ENCODE measurements around the gene HEY2. TPM values are rescaled to one million over a fixed set of nuclear protein-coding genes. Genes with fewer than 3 reads are reported as not detected.
A peak's percentile ranks its signal among the peaks of the same experiment; 100 is the strongest.

HEY2 gene
- total RNA-seq, 1 donor from 2014 or later: not detected

GRCh38 chr6:125729983-125730382 is 19.4 kb upstream of the HEY2 start:
- H3K4me3 Mint-ChIP-seq: no peak overlapping the region
- H3K4me1 Mint-ChIP-seq (ENCODE audit: low read depth): no peaks in the 10 kb centered on the region
- no peaks in the 10 kb centered on the region for H3K36me3 Mint-ChIP-seq (ENCODE audit: low read depth)
- no peak overlapping the region for H3K27ac Mint-ChIP-seq
- intact Hi-C loops (cut with micrococcal nuclease): no loop called here
- no peaks in the 10 kb centered on the region for H3K9me3 Mint-ChIP-seq
- no peak for DNase-seq (ENCODE audit: low spot score)
- peaks cover 51% of the 10 kb centered on the region for H3K27me3 Mint-ChIP-seq (ENCODE audit: insufficient read depth)

DNA sequence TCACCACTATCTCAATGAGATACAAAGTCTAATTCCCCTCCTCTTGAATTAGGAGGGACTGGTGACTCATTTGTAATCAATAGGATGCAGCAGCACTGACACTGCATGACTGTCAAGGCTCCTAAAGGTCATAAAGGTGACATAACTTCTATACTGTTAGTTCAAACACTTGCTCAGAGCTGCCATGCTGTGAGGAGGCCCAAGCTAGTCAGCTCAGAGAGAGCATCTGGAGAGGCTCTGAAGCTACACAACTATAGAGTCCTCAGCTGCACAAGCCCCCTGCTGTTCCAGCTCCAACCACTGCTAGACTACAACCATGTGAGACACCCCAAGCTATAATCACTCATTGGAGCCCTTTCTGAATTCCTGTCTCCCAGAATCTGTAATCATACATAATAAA is 17.0 kb upstream of the HEY2 start:
- intact Hi-C loops (cut with micrococcal nuclease): no loop called here
- Mint-ChIP-seq H3K27ac (no peak overlapping the region), H3K4me1 (ENCODE audit: low read depth) (no peaks in the 10 kb centered on the region), H3K9me3 (no peaks in the 10 kb centered on the region), H3K4me3 (no peak overlapping the region), H3K36me3 (ENCODE audit: low read depth) (no peaks in the 10 kb centered on the region), H3K27me3 (ENCODE audit: insufficient read depth) (peaks cover 48% of the 10 kb centered on the region)
- no peak for DNase-seq (ENCODE audit: low spot score)

GRCh38 chr6:125733516-125734300 is 15.7 kb upstream of the HEY2 start:
- no peaks in the 10 kb centered on the region for H3K4me1 Mint-ChIP-seq (ENCODE audit: low read depth)
- no peaks in the 10 kb centered on the region for H3K36me3 Mint-ChIP-seq (ENCODE audit: low read depth)
- no peak overlapping the region for H3K4me3 Mint-ChIP-seq
- no peak overlapping the region for H3K27ac Mint-ChIP-seq
- intact Hi-C loops (cut with micrococcal nuclease): no loop called here
- no peak for DNase-seq (ENCODE audit: low spot score)
- peaks cover 41% of the 10 kb centered on the region for H3K27me3 Mint-ChIP-seq (ENCODE audit: insufficient read depth)
- H3K9me3 Mint-ChIP-seq: no peaks in the 10 kb centered on the region

DNA sequence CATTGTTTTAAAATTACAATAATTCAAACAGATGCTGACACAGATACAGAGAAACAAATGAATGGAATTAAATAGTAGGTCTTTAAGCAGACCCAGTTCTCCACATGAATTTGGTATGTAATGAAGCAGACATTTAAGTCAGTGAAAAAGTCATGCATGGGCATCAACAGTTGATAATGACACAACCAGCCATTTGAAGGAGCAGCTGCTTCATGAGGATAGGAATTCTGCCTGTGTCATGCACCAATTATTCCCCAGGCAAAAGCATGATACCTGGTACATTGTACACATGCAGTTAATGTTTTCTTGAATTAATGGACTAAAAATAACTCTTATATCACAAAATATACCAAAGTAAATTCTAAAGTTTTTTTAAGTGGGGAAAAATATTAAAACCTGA is 11.2 kb upstream of the HEY2 start:
- Mint-ChIP-seq H3K4me3 (no peak overlapping the region), H3K27ac (no peak overlapping the region), H3K4me1 (ENCODE audit: low read depth) (no peaks in the 10 kb centered on the region), H3K9me3 (no peaks in the 10 kb centered on the region), H3K36me3 (ENCODE audit: low read depth) (no peaks in the 10 kb centered on the region), H3K27me3 (ENCODE audit: insufficient read depth) (peaks cover 43% of the 10 kb centered on the region)
- no peak for DNase-seq (ENCODE audit: low spot score)
- intact Hi-C loops (cut with micrococcal nuclease): no loop called here

- Mint-ChIP-seq H3K27me3 (ENCODE audit: insufficient read depth) (peaks cover 46% of the 10 kb centered on the region), H3K4me3 (no peak overlapping the region), H3K9me3 (no peaks in the 10 kb centered on the region), H3K4me1 (ENCODE audit: low read depth) (no peaks in the 10 kb centered on the region), H3K36me3 (ENCODE audit: low read depth) (no peaks in the 10 kb centered on the region), H3K27ac (no peak overlapping the region)
- intact Hi-C loops (cut with micrococcal nuclease): no loop called here
- DNase-seq (ENCODE audit: low spot score): no peak
These were observed 10.1 kb upstream of the HEY2 start for GRCh38 chr6:125739364-125739763.

DNA sequence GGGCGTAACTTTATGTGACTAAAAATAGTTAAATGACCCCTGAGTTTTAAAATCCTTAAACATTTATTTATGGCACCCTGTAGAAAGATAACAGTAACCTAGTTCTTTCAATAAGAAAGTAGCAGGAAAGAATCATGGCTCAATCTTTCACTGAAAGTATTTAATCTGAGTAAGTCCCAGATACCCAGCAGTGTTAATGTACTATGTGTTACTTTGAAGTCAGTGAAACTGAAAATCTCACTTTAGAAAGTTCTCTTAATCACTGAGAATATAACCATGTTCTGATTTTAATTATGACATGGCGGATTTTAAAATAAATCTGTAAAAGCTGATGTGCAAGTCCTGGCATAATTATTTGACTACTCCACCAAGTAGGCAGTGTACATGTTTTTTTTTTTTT is 8.1 kb upstream of the HEY2 start:
- Mint-ChIP-seq H3K27me3 (ENCODE audit: insufficient read depth) (peaks cover 54% of the 10 kb centered on the region), H3K27ac (no peak overlapping the region), H3K9me3 (no peaks in the 10 kb centered on the region), H3K36me3 (ENCODE audit: low read depth) (no peaks in the 10 kb centered on the region), H3K4me1 (ENCODE audit: low read depth) (peaks cover 9% of the 10 kb centered on the region), H3K4me3 (no peak overlapping the region)
- intact Hi-C loops (cut with micrococcal nuclease): no loop called here
- DNase-seq (ENCODE audit: low spot score): no peak

DNA sequence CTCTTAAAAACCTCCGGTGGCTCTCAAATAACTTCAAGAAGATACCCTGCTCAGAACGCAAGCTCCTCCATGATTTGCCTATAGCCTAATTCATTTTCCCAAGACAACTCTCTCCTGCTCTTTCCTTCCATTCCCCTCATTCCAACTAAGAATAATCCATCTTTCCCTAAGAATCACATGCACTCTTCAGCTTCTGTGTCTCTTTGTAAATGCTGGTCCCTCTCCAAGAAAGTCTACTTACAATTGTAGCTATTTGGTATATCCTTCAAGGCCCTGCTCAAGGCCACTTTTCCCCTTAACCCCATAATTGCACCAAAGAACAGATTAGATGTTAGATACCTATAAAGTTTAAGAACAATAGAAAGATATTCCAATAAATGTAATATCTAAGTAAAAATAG is 7.4 kb upstream of the HEY2 start:
- intact Hi-C loops (cut with micrococcal nuclease): no loop called here
- Mint-ChIP-seq H3K27me3 (ENCODE audit: insufficient read depth) (peaks cover 58% of the 10 kb centered on the region), H3K4me3 (no peak overlapping the region)

DNA sequence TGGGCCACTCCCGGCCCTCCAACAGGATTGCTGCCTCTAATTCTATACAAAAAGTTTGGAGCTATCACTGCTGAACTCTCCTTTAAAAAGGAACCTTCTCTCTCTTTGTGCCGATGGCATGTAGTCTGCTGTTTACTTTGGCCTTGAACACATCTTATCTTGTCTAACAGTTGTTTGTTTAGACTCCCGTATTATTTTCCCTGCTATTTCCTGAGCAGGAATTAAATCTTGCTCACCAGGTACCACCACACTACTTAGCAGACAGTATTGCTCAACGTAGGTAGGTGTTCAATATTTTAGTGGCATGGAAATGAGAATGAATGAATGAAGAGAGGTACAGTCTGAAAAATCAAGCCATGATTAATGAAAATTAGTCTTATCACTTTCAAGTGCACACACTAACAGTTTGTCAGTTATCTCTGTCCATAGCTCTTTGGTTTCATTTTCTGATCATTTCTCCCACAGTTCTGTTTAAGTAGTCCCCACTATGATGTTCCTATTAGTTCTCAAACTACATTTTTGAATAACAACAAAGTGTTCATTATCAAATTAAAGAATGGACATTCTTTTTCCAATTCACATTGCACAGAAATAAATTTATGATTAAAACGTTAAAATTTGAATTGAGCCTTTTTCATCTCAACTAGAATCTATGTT is 6.8 kb upstream of the HEY2 start:
- Mint-ChIP-seq H3K27me3 (ENCODE audit: insufficient read depth) (peaks cover 60% of the 10 kb centered on the region), H3K27ac (no peak overlapping the region), H3K36me3 (ENCODE audit: low read depth) (no peaks in the 10 kb centered on the region), H3K4me1 (ENCODE audit: low read depth) (peaks cover 17% of the 10 kb centered on the region), H3K9me3 (no peaks in the 10 kb centered on the region), H3K4me3 (no peak overlapping the region)
- no peak for DNase-seq (ENCODE audit: low spot score)
- intact Hi-C loops (cut with micrococcal nuclease): no loop called here

More for the DNA sequence above, 7.4 kb upstream of the HEY2 start:
- no peaks in the 10 kb centered on the region for H3K36me3 Mint-ChIP-seq (ENCODE audit: low read depth)
- no peaks in the 10 kb centered on the region for H3K9me3 Mint-ChIP-seq
- no peak overlapping the region for H3K27ac Mint-ChIP-seq
- DNase-seq (ENCODE audit: low spot score): no peak
- H3K4me1 Mint-ChIP-seq (ENCODE audit: low read depth): peaks cover 16% of the 10 kb centered on the region

GRCh38 chr6:125743604-125744003 is 5.8 kb upstream of the HEY2 start:
- Mint-ChIP-seq H3K27ac (no peak overlapping the region), H3K4me1 (ENCODE audit: low read depth) (peaks cover 23% of the 10 kb centered on the region), H3K9me3 (no peaks in the 10 kb centered on the region), H3K4me3 (no peak overlapping the region), H3K36me3 (ENCODE audit: low read depth) (no peaks in the 10 kb centered on the region), H3K27me3 (ENCODE audit: insufficient read depth) (peaks cover 68% of the 10 kb centered on the region)
- no peak for DNase-seq (ENCODE audit: low spot score)
- intact Hi-C loops (cut with micrococcal nuclease): no loop called here

DNA sequence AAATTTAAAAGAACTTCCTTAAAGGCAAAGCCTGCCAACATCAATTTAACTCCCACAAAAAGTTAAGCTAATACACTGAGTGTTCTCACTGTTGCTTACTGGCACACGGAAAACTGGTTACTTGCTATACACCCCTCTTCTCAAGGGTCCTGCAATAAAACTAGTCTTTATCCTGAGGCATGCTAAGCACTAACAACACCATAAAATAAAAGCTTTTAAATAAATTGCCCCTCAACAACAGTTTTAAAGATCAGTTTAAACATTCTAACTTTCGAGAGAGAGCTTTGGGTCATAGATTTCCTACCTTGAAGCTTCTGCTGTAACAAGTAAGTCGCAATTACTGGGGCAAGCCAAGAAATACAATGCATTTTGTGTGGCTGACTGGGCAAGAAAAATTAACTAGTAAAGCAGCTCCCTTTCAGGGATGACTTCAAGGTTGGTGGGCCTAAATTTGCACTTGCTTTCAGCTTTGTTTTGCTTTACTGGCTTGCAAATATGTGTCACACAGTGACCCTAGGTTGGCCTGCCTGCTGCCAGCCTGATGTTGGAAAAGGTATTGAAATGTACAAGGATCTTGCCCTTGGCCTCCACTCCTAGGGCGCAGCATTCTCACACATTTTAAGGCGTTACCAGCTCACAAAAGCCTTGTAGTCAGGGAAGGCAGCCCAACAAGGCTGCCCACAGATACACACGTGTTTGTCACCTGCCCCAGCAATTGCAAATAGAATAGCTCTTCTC is 4.0 kb upstream of the HEY2 start:
- intact Hi-C loops (cut with micrococcal nuclease): loop anchor here (1.0 to 5.0 kb wide), 6 partner anchors 23 to 1372 kb away; partner anchors contain the start of genes HDDC2, RSPO3, TPD52L1 and TRMT11
- DNase-seq (ENCODE audit: low spot score): no peak
- H3K27me3 Mint-ChIP-seq (ENCODE audit: insufficient read depth): peaks cover 68% of the 10 kb centered on the region
- no peaks in the 10 kb centered on the region for H3K36me3 Mint-ChIP-seq (ENCODE audit: low read depth)
- no peak overlapping the region for H3K4me3 Mint-ChIP-seq
- peaks cover 35% of the 10 kb centered on the region for H3K4me1 Mint-ChIP-seq (ENCODE audit: low read depth)
- no peak overlapping the region for H3K27ac Mint-ChIP-seq
- no peaks in the 10 kb centered on the region for H3K9me3 Mint-ChIP-seq

DNA sequence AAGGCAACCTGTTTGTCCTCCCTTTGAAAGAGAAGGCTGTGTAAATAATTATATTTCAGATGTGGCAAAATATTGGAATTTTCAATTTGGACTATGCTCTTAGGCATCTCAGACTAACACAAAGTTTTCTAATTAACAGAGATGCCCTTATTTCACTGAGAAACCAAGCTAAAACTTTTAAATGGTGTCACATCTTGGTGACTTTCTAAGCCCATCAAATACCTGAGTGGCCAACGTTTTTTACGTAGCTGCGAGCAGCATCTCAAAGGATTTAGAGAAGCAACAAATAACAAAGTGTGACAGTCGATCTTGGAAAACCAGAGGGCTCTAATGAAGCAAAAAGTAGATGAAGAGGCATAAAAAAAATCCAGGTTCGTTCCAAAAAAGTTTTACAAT is 3.4 kb upstream of the HEY2 start:
- Mint-ChIP-seq H3K9me3 (no peaks in the 10 kb centered on the region), H3K27me3 (ENCODE audit: insufficient read depth) (peaks cover 68% of the 10 kb centered on the region), H3K27ac (no peak overlapping the region), H3K36me3 (ENCODE audit: low read depth) (no peaks in the 10 kb centered on the region), H3K4me3 (peak overlapping the region; percentile 77), H3K4me1 (ENCODE audit: low read depth) (peaks cover 41% of the 10 kb centered on the region)
- DNase-seq (ENCODE audit: low spot score): no peak
- intact Hi-C loops (cut with micrococcal nuclease): loop anchor here (1.0 to 5.0 kb wide), 6 partner anchors 23 to 1371 kb away; partner anchors contain the start of genes HDDC2, RSPO3, TPD52L1 and TRMT11

DNA sequence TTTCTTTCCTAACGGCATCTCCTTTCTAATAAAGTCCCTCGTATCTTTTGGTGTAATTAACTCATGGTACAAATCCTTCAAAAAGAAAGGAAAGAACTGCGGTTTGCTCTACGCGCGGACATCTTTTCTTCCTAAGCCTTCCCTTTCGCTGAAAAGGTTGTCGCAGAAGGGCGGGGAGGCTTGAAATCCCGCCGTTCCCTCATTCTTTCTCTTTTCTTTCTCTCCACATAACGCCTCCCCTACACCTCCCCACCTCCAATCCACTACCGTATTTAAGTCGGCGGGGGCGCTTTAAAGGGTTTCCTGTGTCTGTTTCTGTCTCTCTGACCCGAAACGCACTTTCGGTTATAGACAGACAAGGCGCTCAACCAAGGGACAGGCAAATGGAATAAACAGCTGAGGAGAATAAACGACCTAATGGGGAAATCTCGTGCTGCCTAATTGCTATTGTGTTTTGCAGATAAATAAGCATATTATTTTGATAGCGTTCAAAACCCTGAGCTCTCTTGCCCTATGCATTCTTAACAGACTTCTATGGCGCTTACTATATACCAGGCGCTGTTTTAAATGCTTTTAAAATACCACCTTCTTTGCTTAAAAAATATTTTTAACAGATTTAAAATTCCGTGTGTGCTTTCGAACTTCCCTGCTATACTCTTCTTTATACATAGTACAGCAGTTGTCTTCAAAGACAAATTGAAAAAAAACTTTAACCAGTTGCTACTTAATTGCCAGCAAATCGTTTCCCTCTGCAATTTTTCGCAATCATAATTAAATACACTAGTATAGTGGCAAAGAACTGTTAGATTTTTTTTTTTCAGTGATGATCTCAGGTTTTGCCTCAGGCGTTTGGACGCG is 2.5 kb upstream of the HEY2 start:
- peaks cover 71% of the 10 kb centered on the region for H3K27me3 Mint-ChIP-seq (ENCODE audit: insufficient read depth)
- intact Hi-C loops (cut with micrococcal nuclease): loop anchor here (1.0 to 5.0 kb wide), 6 partner anchors 22 to 1370 kb away; partner anchors contain the start of genes HDDC2, RSPO3, TPD52L1 and TRMT11
- H3K9me3 Mint-ChIP-seq: no peaks in the 10 kb centered on the region
- H3K4me3 Mint-ChIP-seq: peak overlapping the region; percentile 77
- peak; percentile 67 for DNase-seq (ENCODE audit: low spot score)
- no peak overlapping the region for H3K27ac Mint-ChIP-seq
- no peaks in the 10 kb centered on the region for H3K36me3 Mint-ChIP-seq (ENCODE audit: low read depth)
- peaks cover 45% of the 10 kb centered on the region for H3K4me1 Mint-ChIP-seq (ENCODE audit: low read depth)

All from activated T-helper 1 cell treated with anti-CD3 and anti-CD28 coated beads, Interleukin-12 subunit alpha, Interleukin-12 subunit beta, Interleukin-2, Interleukin-4 antibody, amounts not matched to agents 30 ng/mL and 10 ng/mL and 1 ng/mL, durations not matched to agents 14 hours and 24 hours and 36 hours (primary cell).